IMR-90 (cell line): ENCODE measurements around the gene CCSER1. TPM values are rescaled to one million over a fixed set of nuclear protein-coding genes. Genes with fewer than 3 reads are reported as not detected.

Source experiments
- ATAC-seq: fragments of 200-7000 bp; cut with Tn5 transposase; 2 replicates; pipeline ENCODE4 v1.9.1; 2020; ENCODE audit warnings: low read depth, mild to moderate bottlenecking, moderate library complexity
- BruUV-seq: library from RNA; stranded (reverse); fragments of 400-500 nt; replicated peaks from 2 replicates; lab custom pipeline; 2021; lab: Mats Ljungman, UMichigan
- CTCF ChIA-PET: fragments of 300-600 bp; formaldehyde crosslinking; extraction: SDS; loops from one replicate; lab custom pipeline; 2021; ENCODE audit warnings: antibody characterized with exemption; lab: Yijun Ruan, JAX
- POLR2A ChIA-PET: fragments of 300-600 bp; sonication (Branson Sonifier 250); formaldehyde crosslinking; loops from one replicate; lab custom pipeline; 2022; ENCODE audit warnings: antibody characterized with exemption; ENCODE audit not compliant: unreplicated experiment; lab: Charles Lee
- DNase-seq: peaks from one replicate; pipeline ENCODE4 v3.0.0; 2013
- H2AFZ ChIP-seq: replicated peaks from 2 replicates; pipeline ENCODE3; 2013; ENCODE audit warnings: low read length, mild to moderate bottlenecking; ENCODE audit not compliant: poor library complexity
- H2AK5ac ChIP-seq: 2 replicates; pipeline ENCODE4 v1.6.1; 2013; ENCODE audit warnings: low read depth, low read length, inconsistent platforms
- H2AK9ac ChIP-seq: replicated peaks from 2 replicates; pipeline ENCODE3; 2013; ENCODE audit warnings: mild to moderate bottlenecking, low read depth, low read length, moderate library complexity; ENCODE audit not compliant: poor library complexity
- H2BK120ac ChIP-seq: 2 replicates; pipeline ENCODE4 v1.6.1; 2013; ENCODE audit warnings: low read depth, low read length, inconsistent platforms
- H2BK15ac ChIP-seq: 3 replicates; pipeline ENCODE4 v1.6.1; 2013; ENCODE audit warnings: low read depth, low read length, inconsistent platforms
- H2BK20ac ChIP-seq: 2 replicates; pipeline ENCODE4 v1.6.1; 2013; ENCODE audit warnings: low read depth, mild to moderate bottlenecking, inconsistent platforms, low read length, moderate library complexity
- H2BK5ac ChIP-seq: 2 replicates; pipeline ENCODE4 v1.6.1; 2013; ENCODE audit warnings: mild to moderate bottlenecking, low read depth, low read length, inconsistent platforms; ENCODE audit not compliant: poor library complexity, severe bottlenecking
- H3K14ac ChIP-seq: replicated peaks from 2 replicates; pipeline ENCODE4 v1.6.1; 2013; ENCODE audit warnings: low read depth, low read length, inconsistent platforms
- H3K18ac ChIP-seq: 2 replicates; pipeline ENCODE4 v1.6.1; 2013; ENCODE audit warnings: low read depth, low read length, control low read depth
- H3K23ac ChIP-seq: 2 replicates; pipeline ENCODE4 v1.6.1; 2013; ENCODE audit warnings: low read depth, low read length, inconsistent platforms
- H3K27ac ChIP-seq: 2 replicates; pipeline ENCODE4 v1.5.1; 2013; ENCODE audit warnings: mild to moderate bottlenecking, control low read depth, low read length; ENCODE audit not compliant: insufficient read depth
- H3K27me3 ChIP-seq: 2 replicates; pipeline ENCODE4 v1.6.1; 2013; ENCODE audit warnings: low read length; ENCODE audit not compliant: control insufficient read depth, insufficient read depth
- H3K36me3 ChIP-seq: 2 replicates; pipeline ENCODE4 v1.6.1; 2013; ENCODE audit warnings: low read length, mixed read lengths; ENCODE audit not compliant: control insufficient read depth, insufficient read depth
- H3K4ac ChIP-seq: 2 replicates; pipeline ENCODE4 v1.6.1; 2013; ENCODE audit warnings: low read depth, low read length, inconsistent platforms
- H3K4me1 ChIP-seq: 2 replicates; pipeline ENCODE4 v1.6.1; 2013; ENCODE audit warnings: low read length, mixed read lengths; ENCODE audit not compliant: control insufficient read depth, insufficient read depth
- H3K4me2 ChIP-seq: 2 replicates; pipeline ENCODE4 v1.6.1; 2013; ENCODE audit warnings: low read depth, mild to moderate bottlenecking, control low read depth, low read length, moderate library complexity
- H3K4me3 ChIP-seq: 2 replicates; pipeline ENCODE4 v1.5.1; 2013; ENCODE audit warnings: low read depth, mild to moderate bottlenecking, control low read depth, low read length, moderate library complexity; ENCODE audit not compliant: insufficient read depth
- H3K56ac ChIP-seq: 2 replicates; pipeline ENCODE4 v1.6.1; 2013; ENCODE audit warnings: low read length, inconsistent platforms; ENCODE audit not compliant: insufficient read depth; ENCODE audit errors: extremely low read depth
- H3K79me1 ChIP-seq, 2 experiments: 2 replicates each; pipeline ENCODE4 v1.6.1; 2013; ENCODE audit warnings: low read length in 2 of 2, inconsistent platforms in 1 of 2, low read depth in 1 of 2
- H3K9ac ChIP-seq: 2 replicates; pipeline ENCODE4 v1.6.1; 2013; ENCODE audit warnings: low read depth, low read length, control low read depth
- H3K9me1 ChIP-seq: 2 replicates; pipeline ENCODE4 v1.6.1; 2013; ENCODE audit warnings: low read length, inconsistent platforms; ENCODE audit not compliant: insufficient read depth
- H3K9me3 ChIP-seq: 2 replicates; pipeline ENCODE4 v1.6.1; 2013; ENCODE audit warnings: low read length; ENCODE audit not compliant: control insufficient read depth, insufficient read depth
- H4K20me1 ChIP-seq: 2 replicates; pipeline ENCODE4 v1.6.1; 2013; ENCODE audit warnings: low read length, inconsistent platforms; ENCODE audit not compliant: insufficient read depth
- H4K5ac ChIP-seq: 2 replicates; pipeline ENCODE4 v1.6.1; 2013; ENCODE audit warnings: mild to moderate bottlenecking, low read depth, low read length, control low read depth
- H4K8ac ChIP-seq, 2 experiments: 2 replicates each; pipeline ENCODE4 v1.6.1; 2013; ENCODE audit warnings: low read depth in 2 of 2, low read length in 2 of 2, control low read depth in 1 of 2, inconsistent platforms in 1 of 2
- H4K91ac ChIP-seq: 2 replicates; pipeline ENCODE4 v1.6.1; 2013; ENCODE audit warnings: low read depth, low read length, inconsistent platforms; ENCODE audit not compliant: insufficient read depth
- BHLHE40 ChIP-seq: fragments of 150-350 bp; IDR thresholded peaks from 2 replicates; pipeline ENCODE4 v1.6.1; 2016; ENCODE audit warnings: mild to moderate bottlenecking, low read depth, low read length
- CEBPB ChIP-seq: IDR thresholded peaks from 2 replicates; pipeline ENCODE4 v1.6.1; 2012; ENCODE audit warnings: low read depth, low read length, improper control_type of control experiment
- CHD1 ChIP-seq: IDR thresholded peaks from 2 replicates; pipeline ENCODE4 v1.6.1; 2012; ENCODE audit warnings: low read depth, low read length, improper control_type of control experiment
- FOS ChIP-seq: fragments of 150-350 bp; IDR thresholded peaks from 2 replicates; pipeline ENCODE4 v1.6.1; 2016; ENCODE audit warnings: low read depth, low read length
- MAFK ChIP-seq: IDR thresholded peaks from 2 replicates; pipeline ENCODE4 v1.6.1; 2012; ENCODE audit warnings: low read depth, low read length, improper control_type of control experiment
- MAZ ChIP-seq: IDR thresholded peaks from 2 replicates; pipeline ENCODE4 v1.6.1; 2012; ENCODE audit warnings: low read depth, mild to moderate bottlenecking, low read length, improper control_type of control experiment, moderate library complexity, borderline replicate concordance
- MXI1 ChIP-seq: IDR thresholded peaks from 2 replicates; pipeline ENCODE4 v1.6.1; 2012; ENCODE audit warnings: low read depth, mild to moderate bottlenecking, low read length, moderate library complexity, borderline replicate concordance
- NFE2L2 ChIP-seq: fragments of 150-350 bp; IDR thresholded peaks from 2 replicates; pipeline ENCODE4 v1.6.1; 2016; ENCODE audit warnings: low read depth, mild to moderate bottlenecking, low read length
- POLR2A ChIP-seq: IDR thresholded peaks from 2 replicates; pipeline ENCODE4 v1.6.1; 2012; ENCODE audit warnings: mild to moderate bottlenecking, low read depth, low read length
- RAD21 ChIP-seq: IDR thresholded peaks from 2 replicates; pipeline ENCODE4 v1.6.1; 2012; ENCODE audit warnings: low read length, improper control_type of control experiment
- RCOR1 ChIP-seq: IDR thresholded peaks from 2 replicates; pipeline ENCODE4 v1.6.1; 2012; ENCODE audit warnings: mild to moderate bottlenecking, low read length, improper control_type of control experiment; ENCODE audit not compliant: insufficient replicate concordance
- RFX5 ChIP-seq: IDR thresholded peaks from 2 replicates; pipeline ENCODE4 v1.8.0; 2012; ENCODE audit warnings: low read depth, mild to moderate bottlenecking, low read length, moderate library complexity
- SMC3 ChIP-seq: fragments of 150-350 bp; IDR thresholded peaks from 2 replicates; pipeline ENCODE4 v1.6.1; 2016; ENCODE audit warnings: low read depth, mild to moderate bottlenecking, antibody characterized with exemption, low read length, moderate library complexity
- WGBS, 2 experiments: methylation state at CpG; one replicate each; pipeline versions ENCODE4 v1.1.5 to v1.1.7; 2013; ENCODE audit warnings: missing lambda C conversion rate in 2 of 2; ENCODE audit not compliant: insufficient read length in 1 of 2; ENCODE audit errors: extremely low coverage in 2 of 2; 5-methylcytosine and 5-hydroxymethylcytosine counted together
- dilution Hi-C: fragments of 300-500 bp; cut with HindIII; formaldehyde crosslinking; loops from one replicate; pipeline ENCODE4 v1.14.3; 2018; ENCODE audit warnings: low sequenced_read_pairs; ENCODE audit not compliant: unreplicated experiment
- in situ Hi-C: fragments of 300-500 bp; cut with MboI; formaldehyde crosslinking; loops from 3 replicates; pipeline ENCODE4 v1.14.3; 2019; ENCODE audit warnings: low sequenced_read_pairs, inconsistent platforms, mixed read lengths
- intact Hi-C: fragments of 100-400 bp; cut with micrococcal nuclease; formaldehyde crosslinking; loops from 2 replicates; pipeline ENCODE4 v1.10.0; 2022
- polyA plus RNA-seq, 3 experiments: library from polyadenylated mRNA; depleted of rRNA; stranded (reverse); fragments of >200 nt; gene quantifications; 2 replicates each; pipeline ENCODE4 v1.2.3, GENCODE V29; 2012; ENCODE audit warnings: low replicate concordance in 1 of 3
- total RNA-seq: library from RNA; depleted of rRNA; stranded (reverse); fragments of >200 nt; gene quantifications from 2 replicates; pipeline ENCODE4 v1.2.3, GENCODE V29; 2012
- TF ChIP-seq, protein P1 (sequence below): fragments of 150-350 bp; IDR thresholded peaks from 2 replicates; pipeline ENCODE4 v1.6.1; 2016; ENCODE audit warnings: low read depth, mild to moderate bottlenecking, low read length, moderate library complexity, borderline replicate concordance
- TF ChIP-seq, protein P2 (sequence below): fragments of 150-350 bp; IDR thresholded peaks from 2 replicates; pipeline ENCODE4 v1.6.1; 2017; ENCODE audit warnings: mild to moderate bottlenecking, antibody characterized with exemption, low read length, low read depth
- TF ChIP-seq, protein P3 (sequence below): conservative IDR thresholded peaks from 2 replicates; pipeline ENCODE4 v1.5.1; 2012; ENCODE audit warnings: mild to moderate bottlenecking, low read depth, low read length, improper control_type of control experiment

CCSER1 gene
- total and polyA plus RNA-seq, 2 of the 4 experiments (the other 2 are of a cell fraction): not detected

GRCh38 chr4:91127192-91127591, 1000.0 kb downstream of the CCSER1 start:
- Histone ChIP-seq H3K4me3 (no peak overlapping the region), H3K4me1 (no peaks in the 10 kb centered on the region), H3K56ac (no peak overlapping the region), H2BK20ac (no peak overlapping the region), H3K27me3 (no peaks in the 10 kb centered on the region), H3K9me3 (no peaks in the 10 kb centered on the region), H2BK15ac (no peak overlapping the region), H4K5ac (no peak overlapping the region), H3K36me3 (no peaks in the 10 kb centered on the region), H3K4me2 (no peak overlapping the region), H2AK9ac (no peak overlapping the region), H2AK5ac (no peak overlapping the region), H3K27ac (no peak overlapping the region), H3K18ac (no peak overlapping the region), H3K4ac (no peak overlapping the region), H3K9ac (no peak overlapping the region), H3K14ac (no peak overlapping the region), H3K23ac (no peak overlapping the region), H4K91ac (no peak overlapping the region), H4K8ac (no peak overlapping the region), H2AFZ (no peak overlapping the region), H2BK120ac (no peak overlapping the region), H3K9me1 (no peaks in the 10 kb centered on the region), H2BK5ac (no peak overlapping the region), H4K20me1 (no peaks in the 10 kb centered on the region), H3K79me1 (no peaks in the 10 kb centered on the region)
- intact Hi-C loops (no loop called here), dilution Hi-C loops (no loop called here), in situ Hi-C loops (no loop called here)
- ATAC-seq: no peak
- ChIA-PET CTCF (no interaction called here), POLR2A (no interaction called here)
- no TSS peak for BruUV-seq
- no peak for DNase-seq
- no CpG with 5 or more reads among the region's 2 CpGs for WGBS, 2 experiments
- TF ChIP-seq MAZ (no peak), RCOR1 (no peak), CHD1 (no peak), NFE2L2 (no peak), MAFK (no peak), SMC3 (no peak), MXI1 (no peak), BHLHE40 (no peak), CEBPB (no peak), RFX5 (no peak), FOS (no peak), POLR2A (no peak), RAD21 (no peak)
- TF ChIP-seq, protein P1, sequence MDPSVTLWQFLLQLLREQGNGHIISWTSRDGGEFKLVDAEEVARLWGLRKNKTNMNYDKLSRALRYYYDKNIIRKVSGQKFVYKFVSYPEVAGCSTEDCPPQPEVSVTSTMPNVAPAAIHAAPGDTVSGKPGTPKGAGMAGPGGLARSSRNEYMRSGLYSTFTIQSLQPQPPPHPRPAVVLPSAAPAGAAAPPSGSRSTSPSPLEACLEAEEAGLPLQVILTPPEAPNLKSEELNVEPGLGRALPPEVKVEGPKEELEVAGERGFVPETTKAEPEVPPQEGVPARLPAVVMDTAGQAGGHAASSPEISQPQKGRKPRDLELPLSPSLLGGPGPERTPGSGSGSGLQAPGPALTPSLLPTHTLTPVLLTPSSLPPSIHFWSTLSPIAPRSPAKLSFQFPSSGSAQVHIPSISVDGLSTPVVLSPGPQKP: no peak
- TF ChIP-seq, protein P2, sequence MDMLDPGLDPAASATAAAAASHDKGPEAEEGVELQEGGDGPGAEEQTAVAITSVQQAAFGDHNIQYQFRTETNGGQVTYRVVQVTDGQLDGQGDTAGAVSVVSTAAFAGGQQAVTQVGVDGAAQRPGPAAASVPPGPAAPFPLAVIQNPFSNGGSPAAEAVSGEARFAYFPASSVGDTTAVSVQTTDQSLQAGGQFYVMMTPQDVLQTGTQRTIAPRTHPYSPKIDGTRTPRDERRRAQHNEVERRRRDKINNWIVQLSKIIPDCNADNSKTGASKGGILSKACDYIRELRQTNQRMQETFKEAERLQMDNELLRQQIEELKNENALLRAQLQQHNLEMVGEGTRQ: no peak
- TF ChIP-seq, protein P3, sequence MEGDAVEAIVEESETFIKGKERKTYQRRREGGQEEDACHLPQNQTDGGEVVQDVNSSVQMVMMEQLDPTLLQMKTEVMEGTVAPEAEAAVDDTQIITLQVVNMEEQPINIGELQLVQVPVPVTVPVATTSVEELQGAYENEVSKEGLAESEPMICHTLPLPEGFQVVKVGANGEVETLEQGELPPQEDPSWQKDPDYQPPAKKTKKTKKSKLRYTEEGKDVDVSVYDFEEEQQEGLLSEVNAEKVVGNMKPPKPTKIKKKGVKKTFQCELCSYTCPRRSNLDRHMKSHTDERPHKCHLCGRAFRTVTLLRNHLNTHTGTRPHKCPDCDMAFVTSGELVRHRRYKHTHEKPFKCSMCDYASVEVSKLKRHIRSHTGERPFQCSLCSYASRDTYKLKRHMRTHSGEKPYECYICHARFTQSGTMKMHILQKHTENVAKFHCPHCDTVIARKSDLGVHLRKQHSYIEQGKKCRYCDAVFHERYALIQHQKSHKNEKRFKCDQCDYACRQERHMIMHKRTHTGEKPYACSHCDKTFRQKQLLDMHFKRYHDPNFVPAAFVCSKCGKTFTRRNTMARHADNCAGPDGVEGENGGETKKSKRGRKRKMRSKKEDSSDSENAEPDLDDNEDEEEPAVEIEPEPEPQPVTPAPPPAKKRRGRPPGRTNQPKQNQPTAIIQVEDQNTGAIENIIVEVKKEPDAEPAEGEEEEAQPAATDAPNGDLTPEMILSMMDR: no peak
